PFSK-1 (cell line): ENCODE data around the gene GABPB2.

Experiments used
- FOXP2 ChIP-seq: optimal IDR thresholded peaks from 2 replicates; pipeline ENCODE3; 2011; ENCODE audit warnings: borderline replicate concordance, control low read depth, inconsistent platforms; ENCODE audit not compliant: insufficient read depth; ENCODE audit errors: extremely low read length, extremely low read depth
- POLR2AphosphoS5 ChIP-seq: IDR thresholded peaks from 2 replicates; pipeline ENCODE4 v1.6.1; 2012; ENCODE audit warnings: low read depth, mild to moderate bottlenecking, control low read depth, low read length, moderate library complexity
- REST ChIP-seq, 2 experiments: IDR thresholded peaks; 2 replicates each; pipeline versions ENCODE4 v1.6.1 to v1.8.0; 2011 to 2012; ENCODE audit warnings: low read depth in 2 of 2, low read length in 2 of 2, control low read depth in 1 of 2, inconsistent platforms in 1 of 2, mild to moderate bottlenecking in 1 of 2, moderate library complexity in 1 of 2; ENCODE audit not compliant: insufficient read depth in 1 of 2
- SIN3A ChIP-seq: IDR thresholded peaks from 2 replicates; pipeline ENCODE4 v1.6.1; 2012; ENCODE audit warnings: mild to moderate bottlenecking, low read length, moderate library complexity, borderline replicate concordance; ENCODE audit not compliant: insufficient read depth
- TAF1 ChIP-seq: IDR thresholded peaks from 2 replicates; pipeline ENCODE4 v1.6.1; 2012; ENCODE audit warnings: low read length, control low read depth, borderline replicate concordance; ENCODE audit not compliant: insufficient read depth

GRCh38 chr1:151026460-151026859 lies 44.1 kb upstream of the GABPB2 start:
- TF ChIP-seq POLR2AphosphoS5 (no peak), REST (IDR thresholded peaks at IDR 0.05; ENCODE audit: insufficient read depth in 1 of 2, low read depth in 2 of 2, low read length in 2 of 2) (no peak), TAF1 (no peak), SIN3A (no peak), FOXP2 (no peak)
